Adipose tissue (tissue), 3 donors: ENCODE data around the gene YBX3. TPM values are rescaled to one million over a fixed set of nuclear protein-coding genes. Genes with fewer than 3 reads are reported as not detected.

ENCODE experiments used
- H3K27ac ChIP-seq: one replicate; pipeline ENCODE4 v1.5.1; 2013; ENCODE audit warnings: low read depth, low read length
- WGBS, 3 donors: extraction: QIAGEN DNeasy Blood & Tissue Kit; methylation state at CpG; one replicate each; pipeline ENCODE4 v1.1.7; 2013; 5-methylcytosine and 5-hydroxymethylcytosine counted together
- polyA plus RNA-seq, 3 donors: library from polyadenylated mRNA; stranded (reverse); fragments of 200-250 nt; gene quantifications; one replicate each; pipeline ENCODE4 v1.2.3, GENCODE V29; 2013
- donor health status: healthy with polysubstance abuse.
- donor health status: Bipolar disorder and iron deficiency.
- donor health status: healthy.

The YBX3 gene
- polyA plus RNA-seq, 3 donors: 398 to 461 (median 424) TPM

DNA sequence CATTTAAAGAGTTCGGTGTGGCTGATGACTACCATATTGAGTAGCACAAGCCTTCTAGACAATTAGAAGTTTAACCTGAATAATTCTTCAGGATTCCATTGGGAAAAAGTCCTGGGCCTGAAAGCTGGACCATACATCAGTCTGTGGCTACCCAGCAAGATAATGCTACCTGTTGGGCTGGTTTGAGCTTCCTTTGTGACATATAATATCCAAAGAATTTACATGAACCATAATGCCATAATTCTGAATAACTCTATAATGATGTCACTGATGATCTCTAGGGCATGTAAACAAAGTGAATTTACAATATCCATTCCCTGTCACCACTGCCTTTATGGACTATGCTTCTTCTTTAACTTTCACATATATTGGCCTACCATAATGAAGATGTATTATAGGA is 3.8 kb upstream of the YBX3 start:
- H3K27ac ChIP-seq: no peak overlapping the region
- 97 to 100% (median 98%) methylated on average over 1 of the region's 1 CpG for WGBS, 3 donors

DNA sequence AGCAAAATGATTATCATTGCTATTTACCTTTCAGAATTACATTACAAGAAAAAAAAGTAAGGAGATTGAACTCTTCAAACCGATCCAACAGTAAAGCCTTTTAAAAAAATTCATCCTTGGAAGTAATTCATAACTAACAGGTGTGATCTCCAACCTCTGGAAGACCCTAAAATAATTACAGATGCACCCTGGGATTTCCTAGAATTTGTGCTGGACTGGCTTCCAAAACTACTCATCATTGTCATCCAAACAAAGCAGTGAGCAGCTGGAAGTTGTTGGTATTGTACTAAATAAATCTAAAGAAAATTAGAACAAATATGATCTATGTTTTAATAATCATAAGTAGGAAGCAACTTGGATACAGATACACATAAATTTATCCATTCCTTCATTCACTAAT is 1.9 kb upstream of the YBX3 start:
- WGBS, 3 donors: 82 to 86% (median 84%) methylated on average over 1 of the region's 1 CpG

DNA sequence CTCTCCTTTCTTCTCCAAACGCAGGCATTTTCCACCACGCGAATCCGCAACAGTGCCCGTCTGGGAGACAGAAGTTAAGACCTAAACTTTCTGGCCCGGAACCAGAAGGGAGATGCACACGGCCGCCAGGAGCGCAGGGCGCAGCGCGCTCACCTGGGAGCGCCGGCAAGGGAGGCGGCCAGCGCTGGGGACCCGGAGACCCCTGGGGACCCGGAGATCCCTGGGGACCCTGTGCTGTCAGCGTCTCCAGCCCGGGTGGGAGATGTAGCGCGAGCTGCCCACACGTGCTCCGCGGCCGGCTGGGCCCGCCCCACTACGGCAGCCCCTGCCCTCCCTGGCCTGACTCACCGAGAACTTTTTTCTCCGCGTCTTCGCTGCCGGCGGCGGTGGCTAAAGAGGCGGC is 620 bp downstream of the YBX3 start:
- WGBS, 3 donors: 0% methylated on average over 27 to 36 of the region's 36 CpGs
- H3K27ac ChIP-seq: peak overlapping the region; percentile 92

More for the DNA sequence above, 1.9 kb upstream of the YBX3 start:
- H3K27ac ChIP-seq: no peak overlapping the region

DNA sequence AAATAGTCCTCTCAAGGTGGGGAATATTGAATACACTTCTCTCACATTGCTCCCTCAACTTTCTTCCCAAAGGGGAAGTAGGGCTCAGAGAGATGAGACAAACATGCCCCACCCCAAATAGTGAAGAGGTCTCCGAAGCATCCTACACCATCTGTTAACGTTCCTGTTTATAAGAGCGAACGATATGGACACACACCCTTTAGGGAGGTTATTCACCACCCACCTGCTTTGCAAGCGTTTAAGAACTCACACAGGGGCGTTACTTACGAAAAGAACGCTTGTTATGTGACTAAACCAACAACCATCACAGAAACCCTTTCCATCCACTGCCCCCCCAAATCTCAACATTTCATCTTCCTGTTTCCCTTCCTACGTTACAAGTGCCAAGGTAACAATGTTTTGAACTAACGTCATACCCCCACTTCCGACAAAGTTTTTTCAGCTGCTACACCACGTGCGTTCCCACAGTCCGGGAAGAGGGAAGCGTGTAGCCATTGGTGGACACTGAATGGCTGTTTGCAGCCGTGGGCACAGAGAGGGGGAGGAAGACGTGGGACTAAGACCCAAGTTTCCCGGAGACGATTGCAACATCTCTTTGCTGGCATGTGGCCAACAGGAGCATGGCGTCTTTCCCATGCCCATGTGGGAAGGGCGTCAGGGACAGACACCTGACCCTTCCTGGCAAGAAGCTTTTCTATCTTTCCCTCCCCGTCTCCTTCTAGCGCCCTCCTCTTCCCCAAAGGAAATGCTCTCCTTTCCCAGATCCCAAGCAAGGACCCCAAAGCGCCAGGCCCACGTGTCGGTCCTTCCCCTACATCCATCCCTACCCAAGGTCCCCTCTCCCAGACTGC is 1.2 kb downstream of the YBX3 start:
- 0 to 1% (median 1%) methylated on average over 25 to 26 of the region's 26 CpGs for WGBS, 3 donors
- peak overlapping the region; percentile 92 for H3K27ac ChIP-seq

DNA sequence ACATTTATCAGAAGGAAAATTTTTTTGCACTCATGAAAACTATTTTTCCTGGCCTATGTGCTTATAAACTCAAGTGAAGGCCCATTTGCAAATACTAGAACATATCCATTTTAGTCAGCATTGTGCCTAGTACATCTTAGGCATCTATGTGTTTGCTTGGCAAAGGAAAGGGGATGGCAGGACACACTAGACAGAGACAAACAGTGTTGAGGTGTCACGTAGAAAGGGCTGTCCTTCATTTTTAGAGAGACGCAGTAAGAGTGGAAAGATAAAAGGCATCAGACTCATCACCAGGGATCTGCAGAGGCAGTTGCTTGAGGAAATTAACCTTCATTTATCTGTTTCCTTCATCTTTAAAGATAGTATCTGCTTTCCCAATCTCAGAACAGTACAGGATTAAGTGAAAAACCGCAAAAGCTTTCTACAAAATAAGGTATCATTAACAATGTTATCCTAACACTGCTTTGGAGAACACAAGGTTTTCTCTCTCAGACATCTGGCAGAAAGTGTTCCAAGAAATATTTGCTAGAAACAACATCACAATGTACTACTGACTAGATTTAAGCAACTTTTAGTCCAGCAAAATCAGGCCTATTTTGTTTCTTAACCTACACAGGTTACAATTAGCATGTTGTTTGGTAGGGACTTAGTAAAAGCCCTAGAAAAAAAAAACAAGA is 2.0 kb downstream of the YBX3 start:
- peak overlapping the region; percentile 56 for H3K27ac ChIP-seq
- WGBS, 3 donors: 17 to 20% (median 19%) methylated on average over 3 of the region's 3 CpGs

DNA sequence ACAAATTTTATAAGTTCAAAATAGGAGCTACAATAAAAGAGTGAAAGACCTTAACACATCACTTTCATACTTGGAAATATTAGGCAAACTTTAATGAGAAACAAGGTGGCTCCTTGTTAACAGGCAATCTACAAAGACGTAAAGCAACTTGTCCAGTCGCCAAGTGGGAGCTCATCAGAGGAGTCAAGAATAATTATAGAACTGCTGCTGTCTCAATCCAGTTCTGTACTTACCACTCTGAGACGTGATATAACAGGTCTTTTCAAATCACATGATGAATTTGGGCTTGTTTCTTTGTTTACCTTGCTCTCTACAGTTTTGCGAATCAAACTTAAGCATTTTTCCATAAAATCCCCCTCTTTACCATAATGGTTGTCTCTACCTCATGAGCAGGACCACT is 3.6 kb downstream of the YBX3 start:
- no peak overlapping the region for H3K27ac ChIP-seq
- 40 to 71% (median 71%) methylated on average over 4 of the region's 4 CpGs for whole genome bisulfite sequencing, 3 donors

DNA sequence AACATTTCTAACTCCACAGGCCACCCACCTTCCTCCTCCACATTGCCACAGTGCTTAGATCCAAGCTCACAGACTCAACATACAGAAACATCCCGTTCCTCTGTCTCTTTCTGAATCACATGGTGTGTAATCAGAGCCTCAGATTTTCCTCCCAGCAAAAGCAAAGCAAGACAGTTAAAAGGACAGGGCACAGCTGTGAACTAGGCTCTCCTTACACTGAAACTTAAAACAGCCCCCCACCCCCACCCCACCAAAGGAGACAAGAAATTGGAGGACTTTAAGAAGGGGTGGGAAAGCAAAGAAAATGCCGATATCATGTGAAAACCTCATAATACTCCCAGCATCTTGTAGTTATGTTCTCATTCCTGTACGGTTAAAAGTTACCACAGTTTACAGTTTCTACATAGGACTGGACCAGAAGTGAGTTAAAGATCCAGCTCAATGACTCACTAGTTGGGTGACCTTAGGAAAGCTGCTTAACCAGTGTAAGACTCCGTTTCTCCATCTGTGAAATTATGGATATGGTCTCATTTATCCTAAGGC is 4.8 kb downstream of the YBX3 start:
- peak overlapping the region; percentile 71 for H3K27ac ChIP-seq
- 40 to 54% (median 47%) methylated on average over 4 of the region's 4 CpGs for WGBS, 3 donors

DNA sequence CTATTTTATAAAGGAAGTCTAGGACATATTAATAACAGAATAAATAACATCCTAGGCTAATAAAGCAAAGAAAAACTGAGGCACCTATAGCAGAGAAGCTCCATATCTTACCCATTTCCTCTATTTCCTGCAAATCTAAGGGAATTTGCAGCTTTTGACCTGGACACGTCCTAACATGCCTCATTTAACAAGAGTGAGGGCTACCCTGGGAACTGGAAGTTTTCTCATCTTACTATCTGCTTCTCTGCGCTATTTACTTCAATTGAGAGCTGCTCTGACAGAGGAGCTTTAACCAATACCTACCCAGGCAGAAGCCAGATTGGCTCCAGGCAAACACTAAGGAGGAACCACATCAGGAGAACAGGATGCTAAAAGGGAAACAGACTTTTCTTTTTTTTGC is 5.7 kb downstream of the YBX3 start:
- 30 to 48% (median 33%) methylated on average over 2 of the region's 2 CpGs for WGBS, 3 donors

DNA sequence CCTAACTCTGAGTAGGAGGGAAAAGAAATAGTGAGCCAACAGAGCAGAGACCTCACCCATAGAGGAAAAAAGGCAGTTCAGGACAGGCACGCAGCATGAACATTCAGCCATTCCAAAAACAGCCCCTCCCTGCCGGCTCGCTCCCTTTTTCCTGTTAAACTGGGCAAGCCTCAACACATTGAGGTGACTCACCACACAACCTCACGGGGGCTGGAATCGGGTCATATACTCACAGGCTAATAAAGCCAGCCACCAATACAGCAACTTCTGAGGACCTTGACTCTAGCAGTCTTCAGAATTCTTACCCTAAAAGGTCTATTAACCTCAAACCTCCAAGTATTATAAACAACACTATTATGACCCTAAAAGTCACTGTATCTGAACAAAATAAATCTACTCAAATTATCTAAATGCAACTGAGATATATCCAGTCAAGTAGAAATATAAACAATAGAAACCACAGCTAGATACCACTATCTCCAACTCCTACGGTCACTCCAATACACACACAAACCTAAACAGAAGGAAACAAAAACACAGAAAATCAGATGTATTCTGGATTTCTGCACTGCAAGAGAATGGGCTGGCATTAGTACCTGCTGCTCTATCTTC is 6.3 kb downstream of the YBX3 start:
- H3K27ac ChIP-seq: no peak overlapping the region
- 29 to 48% (median 38%) methylated on average over 6 of the region's 6 CpGs for WGBS, 3 donors

More for the DNA sequence above, 5.7 kb downstream of the YBX3 start:
- no peak overlapping the region for H3K27ac ChIP-seq

DNA sequence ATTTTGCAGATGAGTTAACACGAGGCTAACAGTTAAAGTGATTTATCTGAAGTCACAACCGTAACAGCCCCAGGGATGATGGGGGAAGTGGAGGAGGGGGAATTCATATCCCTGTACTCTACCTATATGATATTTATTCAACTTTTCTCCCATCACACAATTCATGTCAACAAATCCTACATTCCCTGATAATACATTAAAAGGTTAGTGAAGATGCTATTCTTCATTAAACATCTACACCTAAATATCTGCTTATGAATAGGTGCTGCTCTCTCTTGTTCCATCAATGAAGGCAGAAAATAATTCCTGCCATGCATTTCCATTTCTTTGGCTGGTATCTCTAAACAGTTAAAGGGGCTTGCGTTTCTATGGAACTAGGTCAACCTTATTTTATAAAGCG is 6.8 kb downstream of the YBX3 start:
- no peak overlapping the region for H3K27ac ChIP-seq
- WGBS, 3 donors: 45 to 55% (median 51%) methylated on average over 4 of the region's 4 CpGs

DNA sequence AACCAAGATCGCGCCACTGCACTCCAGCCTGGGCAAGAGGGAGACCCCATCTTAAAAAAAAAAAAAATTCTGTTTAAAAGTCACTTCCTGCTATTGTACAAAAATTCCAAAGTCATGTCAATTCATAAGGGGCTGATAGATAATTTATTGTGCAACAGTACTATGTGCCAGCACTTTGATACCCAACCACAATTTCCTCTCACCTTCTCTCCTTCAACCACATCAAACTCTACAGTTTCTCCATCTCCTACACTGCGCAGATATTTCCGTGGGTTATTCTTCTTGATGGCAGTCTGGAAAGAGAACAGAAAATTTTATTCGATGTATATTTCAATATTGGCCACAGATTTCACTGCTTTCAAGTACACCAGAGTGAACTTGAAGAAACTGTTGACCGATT is 7.6 kb downstream of the YBX3 start:
- WGBS, 3 donors: 81 to 93% (median 90%) methylated on average over 6 of the region's 6 CpGs
- H3K27ac ChIP-seq: no peak overlapping the region

DNA sequence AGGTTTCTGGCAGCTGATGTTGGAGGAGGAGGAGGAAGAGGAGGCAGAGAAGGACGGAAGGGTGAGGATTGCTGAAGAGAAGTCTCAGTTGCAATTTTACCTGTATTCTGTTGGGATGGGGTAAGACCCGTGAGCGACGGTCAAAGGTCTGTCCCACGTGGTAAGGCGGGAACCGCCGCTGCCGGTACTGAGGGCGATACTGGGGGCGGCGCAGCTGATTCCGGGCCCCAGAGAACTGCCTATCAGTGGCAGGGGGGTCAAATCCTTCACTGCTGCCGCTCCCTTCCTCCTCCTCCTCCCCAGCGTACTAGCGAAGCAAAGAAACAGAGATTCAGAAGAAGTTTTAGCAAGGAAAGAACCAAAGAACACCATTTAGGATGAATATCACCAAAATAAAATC is 13.3 kb downstream of the YBX3 start:
- 95 to 97% (median 96%) methylated on average over 16 of the region's 16 CpGs for WGBS, 3 donors
- no peak overlapping the region for H3K27ac ChIP-seq

DNA sequence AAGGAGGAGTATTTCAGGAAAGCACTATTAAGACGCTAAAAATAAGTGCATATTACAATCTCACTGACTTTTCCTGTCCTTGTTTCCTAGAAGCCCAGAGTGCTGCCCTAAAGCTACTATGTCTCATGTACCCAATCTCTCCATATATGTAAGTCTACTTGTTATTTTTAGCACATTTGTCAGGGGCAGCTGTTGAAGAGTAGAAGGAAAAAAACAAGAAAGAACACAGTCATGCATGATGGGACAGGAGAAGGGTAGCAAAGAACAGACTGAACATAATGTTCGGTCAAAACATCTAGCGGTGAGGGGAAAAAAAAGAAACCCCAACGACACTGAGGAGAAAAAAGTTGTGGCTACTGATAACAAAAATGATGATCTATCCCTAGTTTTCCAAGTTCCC is 14.3 kb downstream of the YBX3 start:
- WGBS, 3 donors: 84 to 91% (median 86%) methylated on average over 4 of the region's 4 CpGs
- no peak overlapping the region for H3K27ac ChIP-seq

DNA sequence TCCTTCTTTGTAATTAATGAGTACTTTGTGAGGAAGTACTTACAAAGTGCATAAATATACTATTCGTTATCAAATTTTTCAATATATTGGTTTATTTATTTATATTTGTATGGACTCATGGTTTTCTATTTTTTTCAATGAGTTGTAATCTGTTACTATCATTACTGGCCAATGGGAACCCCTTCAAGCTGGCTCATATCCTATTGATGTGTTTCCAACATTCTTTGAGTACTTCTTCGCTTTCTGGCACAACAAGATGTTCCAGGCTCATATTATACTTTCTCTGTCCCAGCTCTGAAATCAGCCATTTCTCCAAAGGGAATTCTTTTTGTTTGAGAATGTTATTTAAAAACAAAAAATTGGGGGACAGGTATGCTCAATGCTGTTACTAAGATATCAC is 17.5 kb downstream of the YBX3 start:
- WGBS, 3 donors: 29 to 85% (median 30%) methylated on average over 2 of the region's 2 CpGs
- no peak overlapping the region for H3K27ac ChIP-seq

DNA sequence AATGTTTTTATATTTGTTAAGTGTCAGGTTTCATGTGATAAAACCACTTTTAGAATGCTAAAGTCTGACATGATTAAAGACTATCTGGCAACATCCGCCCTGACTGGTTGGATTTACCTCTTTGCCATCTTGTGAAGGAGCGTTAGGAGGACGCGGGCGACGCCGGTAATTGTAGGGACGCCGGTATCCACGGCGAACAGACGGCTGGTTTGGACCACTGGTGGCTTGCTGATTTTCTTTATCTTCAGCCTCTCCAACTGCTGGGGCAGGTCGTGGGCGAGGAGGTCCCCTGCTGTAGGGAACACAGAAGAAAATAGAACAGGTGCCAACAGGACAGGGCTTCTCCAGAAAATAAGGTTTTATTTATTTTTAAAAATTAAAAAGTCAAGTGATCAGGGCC is 21.3 kb downstream of the YBX3 start:
- H3K27ac ChIP-seq: no peak overlapping the region
- 93 to 97% (median 94%) methylated on average over 14 of the region's 14 CpGs for WGBS, 3 donors

DNA sequence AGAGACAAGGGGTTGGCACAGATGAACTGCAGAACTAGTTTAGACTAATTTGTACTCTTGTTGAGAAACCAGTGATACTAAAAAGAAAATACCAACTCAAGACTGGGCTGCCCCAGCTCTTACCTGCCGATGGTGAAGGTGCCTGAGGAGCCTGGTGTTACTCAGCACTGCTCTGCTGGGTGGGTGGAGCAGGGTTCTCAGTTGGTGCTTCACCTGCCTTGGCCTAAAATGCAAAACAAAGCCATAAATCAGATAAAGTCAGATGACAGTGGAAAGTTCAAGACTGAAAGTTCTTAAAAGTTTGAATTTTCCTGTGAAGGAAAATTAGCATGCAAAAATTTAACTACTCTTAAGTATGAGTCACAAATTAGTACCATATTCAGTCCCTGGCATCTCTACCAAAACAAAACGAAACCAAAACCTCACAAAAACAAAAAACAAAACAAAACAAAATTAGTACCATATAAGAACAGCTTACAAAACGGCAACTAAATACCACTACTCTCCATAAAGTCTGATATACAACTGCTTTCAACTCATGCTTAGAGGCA is 21.9 kb downstream of the YBX3 start:
- no peak overlapping the region for H3K27ac ChIP-seq
- 56 to 72% (median 71%) methylated on average over 3 of the region's 3 CpGs for WGBS, 3 donors

DNA sequence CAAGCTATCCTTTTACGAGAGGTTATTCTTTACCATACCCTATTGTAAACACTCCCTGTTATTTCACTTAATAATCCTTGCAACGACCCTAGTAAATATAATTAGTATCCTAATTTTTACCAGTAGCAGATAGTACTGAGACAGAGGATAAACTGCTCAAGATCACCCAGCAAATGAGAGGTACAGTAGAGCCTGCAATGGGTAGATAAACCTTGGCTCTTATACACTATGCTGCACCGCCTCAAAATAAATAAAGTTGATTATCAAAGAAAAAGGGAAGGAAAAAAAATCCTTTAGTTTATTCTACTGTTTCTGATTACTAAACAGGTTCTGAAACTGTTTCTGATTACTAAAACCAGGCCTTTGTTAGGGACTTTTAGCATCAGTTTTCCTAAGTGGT is 22.5 kb downstream of the YBX3 start:
- 65 to 87% (median 86%) methylated on average over 3 of the region's 3 CpGs for WGBS, 3 donors
- no peak overlapping the region for H3K27ac ChIP-seq

DNA sequence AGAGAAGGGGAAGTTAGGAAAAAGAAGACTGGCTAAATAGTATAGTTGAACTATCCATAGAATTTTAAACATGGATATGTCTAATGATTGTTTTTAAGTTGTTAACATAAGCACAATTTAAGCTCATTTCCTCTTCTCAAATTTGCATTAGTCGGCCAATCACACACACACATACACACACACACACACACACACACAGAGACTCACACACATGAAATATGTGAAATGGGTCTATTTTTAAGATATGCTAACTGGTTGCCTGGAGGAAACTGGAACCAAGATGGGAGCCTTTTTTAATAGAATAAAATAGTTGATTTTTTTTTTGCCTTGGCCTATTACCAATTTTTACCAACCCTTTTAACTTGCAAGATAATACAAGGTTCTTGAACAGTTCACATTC is 25.3 kb downstream of the YBX3 start:
- H3K27ac ChIP-seq: no peak overlapping the region
- WGBS, 3 donors: 85 to 90% (median 90%) methylated on average over 1 of the region's 1 CpG

DNA sequence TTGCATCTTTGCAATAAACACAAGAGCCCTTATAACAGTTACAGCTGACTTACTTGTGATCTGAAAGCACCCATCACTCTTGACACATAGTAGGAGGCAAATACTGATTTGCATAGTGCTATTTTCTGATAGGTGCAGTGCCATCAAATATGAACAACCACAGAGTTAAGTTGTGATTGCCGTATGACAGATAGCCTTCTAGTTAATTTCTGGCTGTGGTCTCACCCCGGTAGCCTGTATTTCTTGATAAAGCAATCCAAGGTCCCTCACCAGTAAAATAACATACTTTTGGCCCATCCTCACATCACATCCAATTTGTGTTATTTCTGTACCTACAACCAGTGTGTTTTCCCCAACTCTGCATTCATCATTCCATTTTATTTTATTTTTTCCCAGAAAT is 26.0 kb downstream of the YBX3 start:
- WGBS, 3 donors: 85 to 96% (median 94%) methylated on average over 2 of the region's 2 CpGs
- H3K27ac ChIP-seq: no peak overlapping the region
